NCI-H2196 treated with DMSO at 0.1 percent for 48 hours (cell line): ENCODE measurements around the gene DNM3.
A peak's percentile ranks its signal among the peaks of the same experiment; 100 is the strongest.

Experiments
- DNase-seq: peaks from one replicate; lab custom pipeline; 2025; ENCODE audit not compliant: unreplicated experiment; lab: John Stamatoyannopoulos, UW

Gene DNM3

GRCh38 chr1:172383536-172383935 is 542.2 kb downstream of the DNM3 start:
- no peak for DNase-seq

GRCh38 chr1:172384656-172385055 is 543.4 kb downstream of the DNM3 start:
- no peak for DNase-seq

- no peak for DNase-seq
Observed at GRCh38 chr1:172386046-172386445, 544.7 kb downstream of the DNM3 start.

- no peak for DNase-seq
Observed at GRCh38 chr1:172388490-172388889, 547.2 kb downstream of the DNM3 start.

GRCh38 chr1:172390301-172390682 is 549.0 kb downstream of the DNM3 start:
- DNase-seq: no peak

GRCh38 chr1:172390683-172391551 is 549.6 kb downstream of the DNM3 start:
- DNase-seq: no peak

GRCh38 chr1:172391976-172392375 is 550.7 kb downstream of the DNM3 start:
- DNase-seq: no peak

GRCh38 chr1:172393354-172393753 is 552.1 kb downstream of the DNM3 start:
- no peak for DNase-seq

- no peak for DNase-seq
Observed at GRCh38 chr1:172394141-172394751, 552.9 kb downstream of the DNM3 start.

GRCh38 chr1:172394811-172395210 is 553.5 kb downstream of the DNM3 start:
- no peak for DNase-seq

GRCh38 chr1:172395576-172395975 is 554.3 kb downstream of the DNM3 start:
- DNase-seq: no peak

GRCh38 chr1:172397221-172397620 is 555.9 kb downstream of the DNM3 start:
- DNase-seq: no peak

- no peak for DNase-seq
Observed at GRCh38 chr1:172397633-172398032, 556.3 kb downstream of the DNM3 start.

GRCh38 chr1:172398193-172398592 is 556.9 kb downstream of the DNM3 start:
- no peak for DNase-seq

GRCh38 chr1:172398970-172399755 is 557.9 kb downstream of the DNM3 start:
- DNase-seq: peak; percentile 44

GRCh38 chr1:172399756-172400721 is 558.7 kb downstream of the DNM3 start:
- no peak for DNase-seq

- no peak for DNase-seq
Observed at GRCh38 chr1:172400722-172401105, 559.4 kb downstream of the DNM3 start.

- DNase-seq: no peak
Observed at GRCh38 chr1:172401477-172401876, 560.2 kb downstream of the DNM3 start.

GRCh38 chr1:172401892-172402291 is 560.6 kb downstream of the DNM3 start:
- no peak for DNase-seq

GRCh38 chr1:172402878-172403569 is 561.7 kb downstream of the DNM3 start:
- no peak for DNase-seq
